Dendritic cell treated with granulocyte-macrophage colony-stimulating factor and Interleukin-4, amounts not matched to agents 40 ng/mL and 50 ng/mL, for 4 days (primary cell): Measurements from ENCODE around the gene SUGP2.
A peak's percentile ranks its signal among the peaks of the same experiment; 100 is the strongest.

ENCODE experiments used
- H3K27ac Mint-ChIP-seq: one replicate; pipeline ENCODE4 v1.8.0; 2022; ENCODE audit warnings: mild to moderate bottlenecking, mixed read lengths
- H3K27me3 Mint-ChIP-seq: one replicate; pipeline ENCODE4 v1.8.0; 2022; ENCODE audit warnings: mild to moderate bottlenecking, mixed read lengths
- H3K36me3 Mint-ChIP-seq: one replicate; pipeline ENCODE4 v1.8.0; 2022; ENCODE audit warnings: low read depth, mixed read lengths
- H3K4me1 Mint-ChIP-seq: one replicate; pipeline ENCODE4 v1.8.0; 2022; ENCODE audit warnings: low read depth, mixed read lengths
- H3K4me3 Mint-ChIP-seq: one replicate; pipeline ENCODE4 v1.8.0; 2022; ENCODE audit warnings: mild to moderate bottlenecking, moderate library complexity, mixed read lengths
- H3K9me3 Mint-ChIP-seq: one replicate; pipeline ENCODE4 v1.8.0; 2022; ENCODE audit warnings: mixed read lengths
- intact Hi-C: fragments of 100-400 bp; cut with micrococcal nuclease; formaldehyde crosslinking; loops from one replicate; pipeline ENCODE4 v1.15.0; 2022

The SUGP2 gene

DNA sequence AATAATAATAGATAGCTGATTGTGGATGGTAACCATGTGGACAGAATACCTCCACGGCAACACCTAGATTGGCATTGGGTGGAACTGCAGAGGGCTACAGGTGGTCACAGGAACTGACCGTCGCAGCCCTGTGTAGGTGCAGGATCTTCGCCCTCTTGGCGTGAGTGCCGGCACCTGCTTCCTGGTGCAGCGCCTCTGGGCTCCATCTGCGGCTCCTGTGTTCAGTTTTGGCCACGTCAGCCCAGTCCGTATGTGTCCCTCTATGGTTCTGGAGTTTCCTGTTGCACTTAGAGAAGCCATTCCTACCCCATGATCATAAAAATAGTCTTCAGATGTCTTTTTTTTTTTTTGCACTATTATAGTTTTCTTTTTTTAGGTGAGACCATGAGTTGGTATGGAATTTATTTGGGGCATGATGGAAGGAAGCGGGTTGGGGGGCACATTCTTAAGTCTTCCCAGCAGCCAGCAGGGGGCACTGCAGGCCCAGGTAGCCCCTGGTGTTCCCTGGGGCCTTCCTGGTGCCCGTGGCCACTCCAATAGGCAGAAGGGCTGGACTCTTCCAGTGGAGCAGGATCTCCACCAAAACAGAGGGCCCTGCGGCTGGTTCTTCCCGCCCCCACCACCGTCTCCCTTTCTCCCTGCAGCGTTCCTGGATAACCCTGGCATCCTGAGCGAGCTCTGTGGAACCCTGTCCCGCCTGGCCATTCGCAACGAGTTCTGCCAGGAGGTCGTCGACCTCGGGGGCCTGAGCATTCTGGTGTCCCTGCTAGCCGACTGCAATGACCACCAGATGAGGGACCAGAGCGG is 20.4 kb upstream of the SUGP2 start:
- intact Hi-C loops = no loop called here
- H3K36me3 Mint-ChIP-seq = peaks cover 91% of the 10 kb centered on the region
- no peak overlapping the region for H3K4me3 Mint-ChIP-seq
- no peaks in the 10 kb centered on the region for H3K4me1 Mint-ChIP-seq
- no peaks in the 10 kb centered on the region for H3K27me3 Mint-ChIP-seq
- H3K27ac Mint-ChIP-seq = no peak overlapping the region
- H3K9me3 Mint-ChIP-seq = no peaks in the 10 kb centered on the region

DNA sequence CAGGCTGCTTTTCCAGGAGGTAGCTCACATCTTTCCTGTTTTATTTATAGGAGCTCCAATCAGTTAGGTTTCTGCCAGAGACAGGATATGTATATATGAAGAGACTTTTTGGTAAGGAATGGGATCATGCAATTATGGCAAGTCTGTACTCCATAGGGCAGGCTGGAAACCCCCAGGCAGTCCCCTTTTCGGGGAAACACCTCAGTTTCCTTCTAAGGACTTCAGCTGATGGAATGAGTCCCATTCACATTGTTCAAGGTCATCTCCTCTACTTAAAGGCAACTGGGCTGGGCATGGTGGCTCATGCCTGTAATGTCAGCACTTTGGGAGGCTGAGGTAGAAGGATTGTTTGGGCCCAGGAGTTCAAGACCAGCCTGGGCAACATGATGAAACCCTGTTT is 19.6 kb upstream of the SUGP2 start:
- no peaks in the 10 kb centered on the region for H3K9me3 Mint-ChIP-seq
- intact Hi-C loops = no loop called here
- H3K27me3 Mint-ChIP-seq = no peaks in the 10 kb centered on the region
- H3K4me1 Mint-ChIP-seq = no peaks in the 10 kb centered on the region
- no peak overlapping the region for H3K27ac Mint-ChIP-seq
- peaks cover 90% of the 10 kb centered on the region for H3K36me3 Mint-ChIP-seq
- H3K4me3 Mint-ChIP-seq = no peak overlapping the region

DNA sequence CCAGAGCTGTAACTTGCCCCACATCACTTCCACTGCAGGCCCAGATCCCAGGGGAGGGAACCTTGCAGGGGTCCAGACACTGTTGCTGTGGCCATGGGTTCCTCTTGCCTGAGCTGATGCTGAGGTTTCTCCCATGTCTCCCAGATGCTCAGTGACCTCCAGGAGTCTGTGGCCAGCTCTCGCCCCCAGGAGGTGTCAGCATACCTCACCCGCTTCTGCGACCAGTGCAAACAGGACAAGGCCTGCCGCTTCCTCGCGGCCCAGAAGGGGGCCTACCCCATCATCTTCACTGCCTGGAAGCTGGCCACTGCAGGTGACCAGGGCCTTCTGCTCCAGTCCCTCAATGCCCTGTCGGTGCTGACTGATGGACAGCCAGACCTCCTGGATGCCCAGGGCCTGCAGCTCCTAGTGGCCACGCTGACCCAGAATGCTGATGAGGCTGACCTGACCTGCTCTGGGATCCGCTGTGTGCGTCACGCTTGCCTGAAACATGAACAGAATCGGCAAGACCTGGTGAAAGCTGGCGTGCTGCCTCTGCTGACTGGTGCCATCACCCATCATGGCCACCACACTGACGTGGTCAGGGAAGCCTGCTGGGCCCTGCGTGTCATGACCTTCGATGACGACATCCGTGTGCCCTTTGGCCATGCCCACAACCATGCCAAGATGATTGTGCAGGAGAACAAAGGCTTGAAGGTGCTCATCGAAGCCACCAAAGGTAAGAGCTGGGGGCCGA is 18.3 kb upstream of the SUGP2 start:
- H3K4me1 Mint-ChIP-seq = no peaks in the 10 kb centered on the region
- H3K4me3 Mint-ChIP-seq = no peak overlapping the region
- no peaks in the 10 kb centered on the region for H3K27me3 Mint-ChIP-seq
- peaks cover 90% of the 10 kb centered on the region for H3K36me3 Mint-ChIP-seq
- H3K9me3 Mint-ChIP-seq = no peaks in the 10 kb centered on the region
- intact Hi-C loops = no loop called here
- no peak overlapping the region for H3K27ac Mint-ChIP-seq

GRCh38 chr19:19050731-19051130 is 17.4 kb upstream of the SUGP2 start:
- Mint-ChIP-seq H3K9me3 (no peaks in the 10 kb centered on the region), H3K4me3 (no peak overlapping the region), H3K27me3 (no peaks in the 10 kb centered on the region), H3K36me3 (peaks cover 90% of the 10 kb centered on the region), H3K4me1 (no peaks in the 10 kb centered on the region), H3K27ac (no peak overlapping the region)
- intact Hi-C loops = no loop called here

GRCh38 chr19:19050104-19050503 is 16.8 kb upstream of the SUGP2 start:
- H3K27ac Mint-ChIP-seq = no peak overlapping the region
- no peaks in the 10 kb centered on the region for H3K4me1 Mint-ChIP-seq
- no peaks in the 10 kb centered on the region for H3K9me3 Mint-ChIP-seq
- no peak overlapping the region for H3K4me3 Mint-ChIP-seq
- peaks cover 90% of the 10 kb centered on the region for H3K36me3 Mint-ChIP-seq
- intact Hi-C loops = no loop called here
- H3K27me3 Mint-ChIP-seq = no peaks in the 10 kb centered on the region

GRCh38 chr19:19049406-19049805 is 16.1 kb upstream of the SUGP2 start:
- H3K9me3 Mint-ChIP-seq = no peaks in the 10 kb centered on the region
- H3K4me1 Mint-ChIP-seq = no peaks in the 10 kb centered on the region
- H3K27ac Mint-ChIP-seq = no peak overlapping the region
- H3K36me3 Mint-ChIP-seq = peaks cover 90% of the 10 kb centered on the region
- intact Hi-C loops = no loop called here
- H3K27me3 Mint-ChIP-seq = no peaks in the 10 kb centered on the region
- no peak overlapping the region for H3K4me3 Mint-ChIP-seq

- H3K27ac Mint-ChIP-seq = no peak overlapping the region
- intact Hi-C loops = no loop called here
- no peaks in the 10 kb centered on the region for H3K9me3 Mint-ChIP-seq
- peaks cover 6% of the 10 kb centered on the region for H3K4me1 Mint-ChIP-seq
- no peaks in the 10 kb centered on the region for H3K27me3 Mint-ChIP-seq
- peaks cover 81% of the 10 kb centered on the region for H3K36me3 Mint-ChIP-seq
- no peak overlapping the region for H3K4me3 Mint-ChIP-seq
Observed at GRCh38 chr19:19043881-19044280, 10.6 kb upstream of the SUGP2 start.

GRCh38 chr19:19043481-19043880 is 10.2 kb upstream of the SUGP2 start:
- Mint-ChIP-seq H3K27ac (no peak overlapping the region), H3K4me1 (peaks cover 6% of the 10 kb centered on the region), H3K36me3 (peaks cover 81% of the 10 kb centered on the region), H3K27me3 (no peaks in the 10 kb centered on the region), H3K9me3 (no peaks in the 10 kb centered on the region), H3K4me3 (no peak overlapping the region)
- intact Hi-C loops = no loop called here

GRCh38 chr19:19042732-19043280 is 9.5 kb upstream of the SUGP2 start:
- H3K27ac Mint-ChIP-seq = no peak overlapping the region
- peaks cover 74% of the 10 kb centered on the region for H3K36me3 Mint-ChIP-seq
- H3K4me3 Mint-ChIP-seq = no peak overlapping the region
- H3K27me3 Mint-ChIP-seq = no peaks in the 10 kb centered on the region
- intact Hi-C loops = no loop called here
- peaks cover 6% of the 10 kb centered on the region for H3K4me1 Mint-ChIP-seq
- H3K9me3 Mint-ChIP-seq = no peaks in the 10 kb centered on the region

DNA sequence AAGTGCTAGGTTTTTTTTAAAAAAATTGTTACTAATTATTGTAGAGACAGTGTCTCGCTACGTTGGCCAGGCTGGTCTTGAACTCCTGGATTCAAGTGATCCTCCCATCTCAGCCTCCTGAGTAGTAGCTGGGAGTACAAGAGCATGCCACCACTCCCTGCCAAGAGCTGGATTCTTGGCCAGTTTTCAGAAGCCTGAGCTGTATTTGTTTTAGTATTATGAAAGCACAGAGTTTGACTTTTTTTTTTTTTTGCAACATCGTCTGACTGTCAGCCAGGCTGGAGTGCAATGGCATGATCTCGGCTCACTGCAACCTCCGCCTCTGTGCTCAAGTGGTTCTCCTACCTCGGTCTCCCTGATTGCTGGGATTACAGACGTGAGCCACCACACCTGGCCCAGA is 7.1 kb upstream of the SUGP2 start:
- peaks cover 56% of the 10 kb centered on the region for H3K36me3 Mint-ChIP-seq
- intact Hi-C loops = no loop called here
- peaks cover 11% of the 10 kb centered on the region for H3K4me1 Mint-ChIP-seq
- H3K27me3 Mint-ChIP-seq = no peaks in the 10 kb centered on the region
- H3K4me3 Mint-ChIP-seq = no peak overlapping the region
- no peaks in the 10 kb centered on the region for H3K9me3 Mint-ChIP-seq
- H3K27ac Mint-ChIP-seq = no peak overlapping the region

DNA sequence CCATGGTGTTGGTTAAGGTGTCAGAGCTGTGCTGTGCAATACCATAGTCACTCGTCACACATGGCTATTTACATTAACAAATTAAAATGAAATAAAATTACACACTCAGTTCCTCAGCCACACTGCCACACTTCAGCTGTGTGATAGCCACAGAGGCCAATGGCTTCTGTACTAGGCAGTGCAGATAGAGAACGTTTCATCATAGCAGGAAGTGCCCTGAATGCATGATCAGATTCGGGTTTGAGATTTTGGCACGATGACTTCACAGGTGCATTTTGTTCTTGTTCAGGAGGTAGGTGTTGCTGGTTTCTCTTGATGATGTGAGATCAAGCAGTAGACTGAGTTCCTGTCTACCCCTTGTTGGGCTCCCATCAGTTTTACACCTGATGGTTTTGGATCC is 6.6 kb upstream of the SUGP2 start:
- Mint-ChIP-seq H3K27me3 (no peaks in the 10 kb centered on the region), H3K36me3 (peaks cover 50% of the 10 kb centered on the region), H3K4me1 (peaks cover 17% of the 10 kb centered on the region), H3K9me3 (no peaks in the 10 kb centered on the region), H3K27ac (no peak overlapping the region), H3K4me3 (no peak overlapping the region)
- intact Hi-C loops = no loop called here

GRCh38 chr19:19034204-19034624 is 897 bp upstream of the SUGP2 start:
- H3K27ac Mint-ChIP-seq = peak overlapping the region; percentile 78
- intact Hi-C loops = no loop called here
- peaks cover 31% of the 10 kb centered on the region for H3K4me1 Mint-ChIP-seq
- H3K9me3 Mint-ChIP-seq = no peaks in the 10 kb centered on the region
- H3K27me3 Mint-ChIP-seq = no peaks in the 10 kb centered on the region
- H3K4me3 Mint-ChIP-seq = peak overlapping the region; percentile 80
- H3K36me3 Mint-ChIP-seq = peaks cover 40% of the 10 kb centered on the region

GRCh38 chr19:19033176-19033425 is 216 bp downstream of the SUGP2 start:
- Mint-ChIP-seq H3K4me1 (peaks cover 34% of the 10 kb centered on the region), H3K36me3 (peaks cover 46% of the 10 kb centered on the region), H3K4me3 (peak overlapping the region; percentile 80), H3K27me3 (no peaks in the 10 kb centered on the region), H3K9me3 (no peaks in the 10 kb centered on the region), H3K27ac (peak overlapping the region; percentile 78)
- intact Hi-C loops = loop anchor here (1.0 kb wide), 2 partner anchors 30 to 105 kb away; partner anchors contain the start of genes SLC25A42 and TMEM161A

- intact Hi-C loops = loop anchor here (1.0 kb wide), 2 partner anchors 31 to 106 kb away; partner anchors contain the start of genes SLC25A42 and TMEM161A
- peaks cover 51% of the 10 kb centered on the region for H3K36me3 Mint-ChIP-seq
- H3K4me1 Mint-ChIP-seq = peaks cover 39% of the 10 kb centered on the region
- H3K27me3 Mint-ChIP-seq = no peaks in the 10 kb centered on the region
- H3K27ac Mint-ChIP-seq = peak overlapping the region; percentile 78
- H3K9me3 Mint-ChIP-seq = no peaks in the 10 kb centered on the region
- peak overlapping the region; percentile 80 for H3K4me3 Mint-ChIP-seq
Observed at GRCh38 chr19:19032420-19033175, 719 bp downstream of the SUGP2 start.
